PFSK-1 (cell line): ENCODE data around the gene RPLP1.

ENCODE experiments used
- POLR2AphosphoS5 ChIP-seq: IDR thresholded peaks from 2 replicates; pipeline ENCODE4 v1.6.1; 2012; ENCODE audit warnings: low read depth, mild to moderate bottlenecking, control low read depth, low read length, moderate library complexity
- REST ChIP-seq, 2 experiments: IDR thresholded peaks; 2 replicates each; pipeline versions ENCODE4 v1.6.1 to v1.8.0; 2011 to 2012; ENCODE audit warnings: low read depth in 2 of 2, low read length in 2 of 2, control low read depth in 1 of 2, inconsistent platforms in 1 of 2, mild to moderate bottlenecking in 1 of 2, moderate library complexity in 1 of 2; ENCODE audit not compliant: insufficient read depth in 1 of 2
- SIN3A ChIP-seq: IDR thresholded peaks from 2 replicates; pipeline ENCODE4 v1.6.1; 2012; ENCODE audit warnings: mild to moderate bottlenecking, low read length, moderate library complexity, borderline replicate concordance; ENCODE audit not compliant: insufficient read depth
- TAF1 ChIP-seq: IDR thresholded peaks from 2 replicates; pipeline ENCODE4 v1.6.1; 2012; ENCODE audit warnings: low read length, control low read depth, borderline replicate concordance; ENCODE audit not compliant: insufficient read depth

DNA sequence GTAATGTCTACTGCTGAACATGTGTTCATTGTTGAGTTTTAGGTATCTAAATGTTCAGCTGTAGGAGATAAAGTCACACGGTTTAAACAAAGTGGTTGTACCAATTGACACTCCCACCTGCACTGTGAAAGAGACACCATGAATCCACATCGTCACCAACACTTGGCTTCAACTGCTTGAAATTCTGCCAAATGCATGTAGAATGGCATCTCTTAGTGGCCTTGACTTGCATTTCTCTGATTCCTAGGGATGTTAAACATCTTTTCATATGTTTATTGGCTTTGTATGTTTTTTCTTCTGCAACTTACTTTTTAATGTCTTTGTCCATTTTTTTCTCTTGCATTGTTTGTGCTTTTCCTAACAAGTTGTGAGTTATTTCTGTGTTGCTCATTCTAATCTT lies 43.4 kb downstream of the RPLP1 start:
- no peak for TF ChIP-seq SIN3A
- no peak for TF ChIP-seq TAF1
- TF ChIP-seq POLR2AphosphoS5: no peak
- TF ChIP-seq REST (IDR thresholded peaks at IDR 0.05; ENCODE audit: insufficient read depth in 1 of 2, low read depth in 2 of 2, low read length in 2 of 2): no peak
